Astrocyte (in vitro differentiated cells and primary cell): ENCODE measurements around the gene FAHD1. TPM values are rescaled to one million over a fixed set of nuclear protein-coding genes. Genes with fewer than 3 reads are reported as not detected.

Experiments
- DNase-seq: peaks from one replicate; pipeline ENCODE4 v3.0.0-alpha.2; 2010; ENCODE audit warnings: low read depth
- FAIRE-seq: peaks from 2 replicates; lab custom pipeline; 2011; peaks lifted over from hg19 to GRCh38; lab: Jason Lieb, UNC
- H2AFZ ChIP-seq: 2 replicates; pipeline ENCODE4 v1.6.0; 2012; ENCODE audit warnings: low read depth, low read length, inconsistent platforms
- H3K27ac ChIP-seq: 2 replicates; pipeline ENCODE4 v1.5.1; 2011; ENCODE audit warnings: low read depth, low read length, inconsistent platforms
- H3K27me3 ChIP-seq: 2 replicates; pipeline ENCODE4 v1.6.0; 2011; ENCODE audit warnings: low read length, inconsistent platforms; ENCODE audit not compliant: insufficient read depth
- H3K36me3 ChIP-seq: 2 replicates; pipeline ENCODE4 v1.5.1; 2011; ENCODE audit warnings: low read length, inconsistent platforms; ENCODE audit not compliant: insufficient read depth
- H3K4me1 ChIP-seq: 2 replicates; pipeline ENCODE4 v1.5.1; 2011; ENCODE audit warnings: low read length, inconsistent platforms; ENCODE audit not compliant: insufficient read depth
- H3K4me2 ChIP-seq: 2 replicates; pipeline ENCODE4 v1.6.0; 2012; ENCODE audit warnings: low read length, inconsistent platforms
- H3K4me3 ChIP-seq: 2 replicates; pipeline ENCODE4 v1.5.1; 2011; ENCODE audit warnings: low read depth, mild to moderate bottlenecking, low read length, inconsistent platforms; ENCODE audit not compliant: insufficient read depth
- H3K79me2 ChIP-seq: 2 replicates; pipeline ENCODE4 v1.6.0; 2012; ENCODE audit warnings: mild to moderate bottlenecking, low read length, inconsistent platforms; ENCODE audit not compliant: insufficient read depth
- H3K9ac ChIP-seq: 2 replicates; pipeline ENCODE4 v1.6.0; 2012; ENCODE audit warnings: mild to moderate bottlenecking, low read length, inconsistent platforms
- H3K9me3 ChIP-seq: 2 replicates; pipeline ENCODE4 v1.5.1; 2012; ENCODE audit warnings: low read depth, mild to moderate bottlenecking, low read length, inconsistent platforms; ENCODE audit not compliant: insufficient read depth
- H4K20me1 ChIP-seq: 2 replicates; pipeline ENCODE4 v1.6.0; 2012; ENCODE audit warnings: low read length, inconsistent platforms; ENCODE audit not compliant: insufficient read depth
- H3K27ac Mint-ChIP-seq: one replicate; pipeline ENCODE4 v1.8.0; 2021; ENCODE audit warnings: mild to moderate bottlenecking, mixed read lengths; ENCODE audit not compliant: unreplicated experiment
- H3K27me3 Mint-ChIP-seq: one replicate; pipeline ENCODE4 v1.8.0; 2021; ENCODE audit warnings: low read depth, mixed read lengths; ENCODE audit not compliant: unreplicated experiment
- H3K36me3 Mint-ChIP-seq: one replicate; pipeline ENCODE4 v1.8.0; 2021; ENCODE audit warnings: low read depth, mixed read lengths; ENCODE audit not compliant: unreplicated experiment
- H3K4me1 Mint-ChIP-seq: one replicate; pipeline ENCODE4 v1.8.0; 2021; ENCODE audit warnings: low read depth, mixed read lengths; ENCODE audit not compliant: unreplicated experiment
- H3K4me3 Mint-ChIP-seq: one replicate; pipeline ENCODE4 v1.8.0; 2021; ENCODE audit warnings: mild to moderate bottlenecking, moderate library complexity, mixed read lengths; ENCODE audit not compliant: unreplicated experiment
- H3K9me3 Mint-ChIP-seq: one replicate; pipeline ENCODE4 v1.8.0; 2021; ENCODE audit warnings: mild to moderate bottlenecking, mixed read lengths; ENCODE audit not compliant: unreplicated experiment
- EZH2 ChIP-seq: IDR thresholded peaks from 2 replicates; pipeline ENCODE4 v1.6.1; 2012; ENCODE audit warnings: mild to moderate bottlenecking, low read length, inconsistent platforms; ENCODE audit not compliant: insufficient read depth
- total RNA-seq: library from RNA; stranded (reverse); gene quantifications from 2 replicates; pipeline ENCODE4 v1.2.1, GENCODE V29; 2021
- TF ChIP-seq, protein P1 (sequence below): IDR thresholded peaks from 2 replicates; pipeline ENCODE4 v1.5.1; 2011; ENCODE audit warnings: low read depth, mild to moderate bottlenecking, inconsistent platforms, low read length, moderate library complexity; ENCODE audit not compliant: insufficient read depth

Gene FAHD1
- total RNA-seq, 1 donor from 2014 or later: 25.8 TPM

DNA sequence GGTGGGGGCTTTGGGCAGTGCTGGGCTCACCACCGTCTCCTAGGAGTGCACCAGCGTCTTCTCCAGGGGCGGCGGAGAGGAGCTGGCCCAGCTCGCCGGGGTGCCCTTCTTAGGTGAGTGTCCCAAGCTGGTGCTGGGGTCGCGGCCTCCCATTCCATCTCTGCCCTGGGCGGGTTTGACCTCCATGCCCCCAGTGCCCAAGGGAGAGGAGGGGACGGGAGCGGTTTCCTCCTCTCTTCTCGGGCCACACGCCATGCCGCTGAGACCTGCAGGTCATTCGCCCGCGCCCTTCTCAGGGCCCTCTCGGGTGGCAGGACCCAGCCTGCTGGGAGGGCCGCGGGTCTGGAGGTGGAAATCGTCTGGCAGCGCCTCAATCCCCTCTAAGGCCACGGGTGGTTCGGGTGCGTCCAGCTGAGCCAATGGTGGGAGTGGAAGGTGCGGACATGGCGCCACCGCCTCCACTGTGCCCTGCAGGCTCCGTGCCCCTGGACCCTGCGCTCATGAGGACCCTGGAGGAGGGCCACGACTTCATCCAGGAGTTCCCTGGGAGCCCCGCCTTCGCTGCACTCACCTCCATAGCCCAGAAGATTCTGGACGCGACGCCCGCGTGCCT, 38.8 kb upstream of the FAHD1 start:
- no peak overlapping the region for H3K27ac ChIP-seq
- no peak overlapping the region for H3K4me2 ChIP-seq
- TF ChIP-seq, protein P1, sequence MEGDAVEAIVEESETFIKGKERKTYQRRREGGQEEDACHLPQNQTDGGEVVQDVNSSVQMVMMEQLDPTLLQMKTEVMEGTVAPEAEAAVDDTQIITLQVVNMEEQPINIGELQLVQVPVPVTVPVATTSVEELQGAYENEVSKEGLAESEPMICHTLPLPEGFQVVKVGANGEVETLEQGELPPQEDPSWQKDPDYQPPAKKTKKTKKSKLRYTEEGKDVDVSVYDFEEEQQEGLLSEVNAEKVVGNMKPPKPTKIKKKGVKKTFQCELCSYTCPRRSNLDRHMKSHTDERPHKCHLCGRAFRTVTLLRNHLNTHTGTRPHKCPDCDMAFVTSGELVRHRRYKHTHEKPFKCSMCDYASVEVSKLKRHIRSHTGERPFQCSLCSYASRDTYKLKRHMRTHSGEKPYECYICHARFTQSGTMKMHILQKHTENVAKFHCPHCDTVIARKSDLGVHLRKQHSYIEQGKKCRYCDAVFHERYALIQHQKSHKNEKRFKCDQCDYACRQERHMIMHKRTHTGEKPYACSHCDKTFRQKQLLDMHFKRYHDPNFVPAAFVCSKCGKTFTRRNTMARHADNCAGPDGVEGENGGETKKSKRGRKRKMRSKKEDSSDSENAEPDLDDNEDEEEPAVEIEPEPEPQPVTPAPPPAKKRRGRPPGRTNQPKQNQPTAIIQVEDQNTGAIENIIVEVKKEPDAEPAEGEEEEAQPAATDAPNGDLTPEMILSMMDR: no peak
- TF ChIP-seq EZH2: no peak
- peaks cover 33% of the 10 kb centered on the region for H4K20me1 ChIP-seq
- H3K4me1 ChIP-seq: peaks cover 4% of the 10 kb centered on the region
- no peak overlapping the region for H3K4me3 ChIP-seq
- FAIRE-seq (no peak), DNase-seq (no peak)
- no peak overlapping the region for H3K9ac ChIP-seq
- Mint-ChIP-seq H3K4me1 (no peaks in the 10 kb centered on the region), H3K9me3 (no peaks in the 10 kb centered on the region), H3K27me3 (no peaks in the 10 kb centered on the region), H3K27ac (no peak overlapping the region), H3K4me3 (no peak overlapping the region), H3K36me3 (no peaks in the 10 kb centered on the region)
- no peak overlapping the region for H2AFZ ChIP-seq
- no peaks in the 10 kb centered on the region for H3K27me3 ChIP-seq
- no peaks in the 10 kb centered on the region for H3K9me3 ChIP-seq
- peaks cover 49% of the 10 kb centered on the region for H3K79me2 ChIP-seq
- H3K36me3 ChIP-seq: peaks cover 2% of the 10 kb centered on the region

DNA sequence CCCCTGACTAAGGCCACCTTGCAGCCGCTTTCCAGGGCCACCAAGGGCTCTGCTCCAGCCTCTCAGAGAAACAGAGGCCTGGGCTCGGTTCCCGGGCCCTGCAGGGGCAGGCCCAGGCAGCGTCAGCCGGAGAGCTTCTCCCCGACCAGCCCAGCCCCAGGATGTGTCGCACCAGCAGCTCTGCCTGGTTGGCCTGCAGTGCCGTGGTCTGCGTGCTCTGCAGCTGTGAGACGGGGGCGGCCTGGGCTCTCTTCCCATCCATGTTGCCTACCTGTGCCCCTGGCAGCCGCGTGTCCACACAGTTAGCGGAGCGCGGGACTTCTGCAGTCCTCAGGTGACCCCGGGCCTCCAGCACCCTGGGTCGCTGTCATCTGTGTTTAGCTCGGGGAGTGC, 38.3 kb upstream of the FAHD1 start:
- H3K9me3 ChIP-seq: no peaks in the 10 kb centered on the region
- TF ChIP-seq EZH2: no peak
- TF ChIP-seq, protein P1: no peak
- H3K79me2 ChIP-seq: peaks cover 45% of the 10 kb centered on the region
- H3K9ac ChIP-seq: no peak overlapping the region
- no peak overlapping the region for H3K4me2 ChIP-seq
- Mint-ChIP-seq H3K36me3 (no peaks in the 10 kb centered on the region), H3K9me3 (no peaks in the 10 kb centered on the region), H3K27ac (no peak overlapping the region), H3K4me3 (peak overlapping the region; percentile 60), H3K4me1 (no peaks in the 10 kb centered on the region), H3K27me3 (no peaks in the 10 kb centered on the region)
- FAIRE-seq: no peak
- H4K20me1 ChIP-seq: peaks cover 33% of the 10 kb centered on the region
- peaks cover 2% of the 10 kb centered on the region for H3K36me3 ChIP-seq
- H2AFZ ChIP-seq: no peak overlapping the region
- peaks cover 4% of the 10 kb centered on the region for H3K4me1 ChIP-seq
- H3K27ac ChIP-seq: no peak overlapping the region
- no peak for DNase-seq
- H3K27me3 ChIP-seq: no peaks in the 10 kb centered on the region
- H3K4me3 ChIP-seq: no peak overlapping the region

DNA sequence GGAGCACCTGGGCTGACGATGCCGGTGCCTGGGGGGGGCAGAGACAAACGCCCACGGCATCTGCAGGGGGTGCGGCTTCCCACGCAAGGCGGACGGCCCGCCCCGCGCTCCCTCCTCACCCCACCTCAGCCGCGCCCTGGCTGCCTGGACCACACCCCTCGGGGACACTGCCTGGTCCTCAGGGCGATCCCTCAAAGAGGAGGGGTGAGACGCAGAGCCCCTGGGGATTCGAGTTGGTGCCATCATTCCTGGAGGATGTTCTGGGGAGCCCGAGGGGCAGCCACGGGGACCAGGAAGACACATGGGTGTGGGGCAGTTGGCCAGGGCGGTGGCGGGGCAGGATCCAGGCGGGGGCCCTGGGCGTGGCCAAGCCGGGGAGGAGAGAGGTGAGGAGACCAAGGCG, 37.4 kb upstream of the FAHD1 start:
- Mint-ChIP-seq H3K36me3 (no peaks in the 10 kb centered on the region), H3K4me3 (no peak overlapping the region), H3K9me3 (no peaks in the 10 kb centered on the region), H3K27ac (no peak overlapping the region), H3K27me3 (no peaks in the 10 kb centered on the region), H3K4me1 (no peaks in the 10 kb centered on the region)
- H3K27ac ChIP-seq: no peak overlapping the region
- no peaks in the 10 kb centered on the region for H3K27me3 ChIP-seq
- no peak overlapping the region for H2AFZ ChIP-seq
- H3K36me3 ChIP-seq: peaks cover 2% of the 10 kb centered on the region
- H4K20me1 ChIP-seq: peaks cover 28% of the 10 kb centered on the region
- H3K79me2 ChIP-seq: peaks cover 36% of the 10 kb centered on the region
- H3K9ac ChIP-seq: no peak overlapping the region
- no peak for DNase-seq
- no peak overlapping the region for H3K4me3 ChIP-seq
- no peak overlapping the region for H3K4me2 ChIP-seq
- TF ChIP-seq, protein P1: no peak
- TF ChIP-seq EZH2: no peak
- no peaks in the 10 kb centered on the region for H3K9me3 ChIP-seq
- no peak for FAIRE-seq
- H3K4me1 ChIP-seq: no peaks in the 10 kb centered on the region
